Measurements from ENCODE around the gene TBL2. TPM values are rescaled to one million over a fixed set of nuclear protein-coding genes. Genes with fewer than 3 reads are reported as not detected.

The TBL2 gene, protein sequence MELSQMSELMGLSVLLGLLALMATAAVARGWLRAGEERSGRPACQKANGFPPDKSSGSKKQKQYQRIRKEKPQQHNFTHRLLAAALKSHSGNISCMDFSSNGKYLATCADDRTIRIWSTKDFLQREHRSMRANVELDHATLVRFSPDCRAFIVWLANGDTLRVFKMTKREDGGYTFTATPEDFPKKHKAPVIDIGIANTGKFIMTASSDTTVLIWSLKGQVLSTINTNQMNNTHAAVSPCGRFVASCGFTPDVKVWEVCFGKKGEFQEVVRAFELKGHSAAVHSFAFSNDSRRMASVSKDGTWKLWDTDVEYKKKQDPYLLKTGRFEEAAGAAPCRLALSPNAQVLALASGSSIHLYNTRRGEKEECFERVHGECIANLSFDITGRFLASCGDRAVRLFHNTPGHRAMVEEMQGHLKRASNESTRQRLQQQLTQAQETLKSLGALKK
- total RNA-seq, result 114 and 120 TPM in 2 replicates

GRCh38 chr7:73578342-73579128 lies at the start of gene TBL2:
Gene TBL2, minus strand, starts transcription at chr7:73578579. Its CDS starts 30 bp downstream, at chr7:73578549.

DNA sequence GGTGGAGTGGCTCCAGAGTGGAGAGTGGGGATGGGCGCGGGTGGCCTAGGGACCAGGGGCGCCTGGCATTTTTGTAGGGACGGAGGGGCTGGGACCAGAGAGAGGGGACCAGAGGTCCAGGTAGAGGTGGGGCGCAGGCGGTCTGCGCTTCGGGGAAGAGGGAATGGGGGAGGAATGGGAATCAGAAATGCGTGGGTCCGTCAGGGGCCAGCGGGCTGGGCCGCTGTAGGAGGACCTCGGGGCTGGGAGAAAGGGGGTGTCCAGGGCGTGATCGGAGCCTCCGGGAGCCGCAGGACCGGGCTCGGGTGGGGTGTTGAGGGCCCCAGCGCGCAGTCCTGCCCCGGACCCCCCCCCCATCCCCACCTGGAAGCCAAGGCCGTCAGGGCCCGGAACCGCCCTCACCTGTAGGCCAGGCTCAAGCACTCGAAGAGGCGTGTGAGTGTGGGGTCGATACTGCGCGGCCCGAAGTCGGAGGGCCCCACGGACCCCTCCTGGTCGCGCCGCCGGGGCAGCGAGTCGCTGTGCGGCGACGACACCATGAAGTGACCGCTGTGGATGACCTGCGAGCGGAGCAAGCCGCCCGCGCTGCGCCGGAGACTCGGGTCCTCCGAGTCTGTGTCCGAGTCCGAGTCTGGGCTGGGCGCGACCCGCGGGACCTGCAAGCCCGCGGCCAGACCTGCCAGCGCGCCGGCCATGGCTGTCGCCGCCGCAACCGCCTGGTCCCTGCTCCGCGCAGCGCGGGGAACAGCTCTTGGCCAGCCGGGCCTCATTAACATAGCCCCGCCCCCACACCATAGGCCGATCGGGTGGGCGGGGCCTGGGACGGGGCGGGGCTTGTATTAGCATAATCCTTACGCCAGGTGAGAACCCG lies 45.7 kb upstream of the TBL2 start, which contains the start of gene MLXIPL:
MLXIPL (minus strand) TSS at position 725 of the 871 bp plus-strand sequence; CDS start at position 695, 30 bp downstream.

DNA sequence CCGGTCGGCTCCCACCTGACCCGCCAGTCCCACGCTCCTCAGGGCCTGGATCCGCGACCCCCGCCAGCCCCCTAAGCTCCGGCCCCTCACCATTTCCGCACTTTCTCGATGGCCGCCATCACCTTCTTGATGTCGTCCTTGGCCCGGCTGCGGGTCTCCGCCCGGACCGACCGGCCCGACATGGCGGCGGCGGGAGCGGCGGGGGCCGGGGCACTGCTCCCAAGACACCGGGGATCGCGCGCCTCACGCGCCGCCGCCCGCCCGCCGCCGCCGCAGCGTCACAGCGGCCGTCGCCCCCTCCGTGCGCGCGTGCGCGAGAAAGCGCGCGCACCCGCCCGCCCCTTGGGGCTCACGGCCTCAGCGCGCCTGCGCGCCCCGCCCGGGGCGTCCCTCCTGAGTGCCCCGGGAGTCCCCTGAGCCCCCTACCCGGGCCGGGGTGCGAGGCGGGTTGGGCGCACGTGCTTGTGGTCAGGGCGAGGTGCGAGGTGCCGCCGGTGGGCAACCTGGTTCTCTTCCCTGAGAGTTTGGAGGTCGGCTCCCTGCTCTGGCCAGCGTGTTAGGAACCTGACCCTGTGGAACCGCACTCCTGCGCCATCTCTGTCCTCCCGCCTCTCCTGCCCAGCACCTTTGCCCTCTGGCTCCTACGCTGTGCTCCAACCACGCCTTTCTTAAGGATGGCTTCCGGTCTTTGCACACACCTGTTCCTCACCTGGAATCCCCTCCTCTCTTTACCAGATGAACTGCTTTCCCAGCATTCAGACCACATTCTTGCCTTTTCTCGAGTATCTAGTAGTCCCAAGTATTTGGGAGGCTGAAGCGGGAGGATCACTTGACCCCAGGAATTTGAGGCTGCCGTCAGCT lies 20.8 kb downstream of the TBL2 start, which contains the start of gene BCL7B:
BCL7B (minus strand) TSS at position 294 of the 861 bp plus-strand sequence; CDS start at position 182, 112 bp downstream.

GRCh38 chr7:73522105-73522872 lies 56.1 kb downstream of the TBL2 start, which contains the start of gene BAZ1B:
Gene BAZ1B, minus strand, starts transcription at chr7:73522293. Its CDS starts 360 bp downstream, at chr7:73521933.

Other genes with a start within 250 kb of the TBL2 start
- gene FZD9, start 144.8 kb downstream of the TBL2 start, total RNA-seq, result 0.89 and 0.92 TPM in 2 replicates
- gene BAZ1B, start 56.3 kb downstream of the TBL2 start, total RNA-seq, result 48.7 and 66.7 TPM in 2 replicates
- 14.8 and 18.6 TPM in 2 replicates for gene BCL7B, start 20.9 kb downstream of the TBL2 start, total RNA-seq
- not detected in 2 replicates for gene MLXIPL, start 45.9 kb upstream of the TBL2 start, total RNA-seq
- 3.0 and 5.9 TPM in 2 replicates for gene VPS37D, start 89.3 kb upstream of the TBL2 start, total RNA-seq
- gene DNAJC30, start 104.9 kb upstream of the TBL2 start, total RNA-seq, result 2.3 and 2.4 TPM in 2 replicates
- gene BUD23, start 105.0 kb upstream of the TBL2 start, total RNA-seq, result 40.6 and 54.0 TPM in 2 replicates
- 13.1 and 49.6 TPM in 2 replicates for gene STX1A, start 141.1 kb upstream of the TBL2 start, total RNA-seq
- 4.5 and 6.6 TPM in 2 replicates for gene ABHD11, start 160.2 kb upstream of the TBL2 start, total RNA-seq
- gene CLDN3, start 191.7 kb upstream of the TBL2 start, total RNA-seq, result not detected in 2 replicates

Measured in smooth muscle cell of the umbilical artery (primary cell).